ENCODE results near the gene MRPL16.

Gene MRPL16

DNA sequence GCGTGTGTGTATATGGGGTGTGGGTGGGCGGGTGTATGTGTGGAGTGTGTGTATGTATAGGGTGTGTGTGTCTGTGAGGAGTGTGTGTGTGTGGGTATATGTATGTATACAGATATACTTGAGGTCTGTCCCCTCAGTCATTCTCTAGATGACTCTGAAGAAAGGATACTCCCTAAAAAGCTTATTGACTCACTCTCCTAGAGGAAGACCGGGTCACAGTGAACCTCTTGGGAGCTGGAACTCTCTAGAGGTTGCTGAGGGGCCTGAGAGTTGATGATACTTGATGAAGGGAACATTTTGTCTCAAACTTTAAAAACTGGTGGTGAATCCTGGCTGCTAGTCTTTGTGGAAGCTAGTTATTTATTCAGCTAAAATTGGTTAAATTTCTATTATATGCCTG is 40.3 kb downstream of the MRPL16 start:
- no peak for DNase-seq (ENCODE audit: low read depth)

DNA sequence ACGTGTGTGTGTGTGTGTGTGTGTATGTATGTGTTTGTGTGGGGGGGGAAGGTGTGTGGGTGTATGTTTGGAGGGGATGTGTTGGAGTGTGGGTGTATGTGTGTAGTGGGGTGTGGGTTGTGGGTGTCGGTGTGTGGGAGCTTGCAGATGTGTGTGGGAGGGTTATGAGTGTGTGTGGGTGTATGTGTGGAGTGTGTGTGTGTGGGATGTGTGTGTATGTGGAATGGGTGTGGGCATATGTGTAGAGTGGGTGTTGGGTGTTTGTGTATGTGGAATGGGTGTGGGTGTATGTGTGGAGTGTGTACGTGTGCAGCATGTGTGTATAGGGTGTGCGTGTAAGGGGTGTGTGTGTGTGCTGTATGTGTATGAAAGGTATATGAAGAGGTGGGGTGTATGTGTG is 40.8 kb downstream of the MRPL16 start:
- DNase-seq (ENCODE audit: low read depth): no peak

DNA sequence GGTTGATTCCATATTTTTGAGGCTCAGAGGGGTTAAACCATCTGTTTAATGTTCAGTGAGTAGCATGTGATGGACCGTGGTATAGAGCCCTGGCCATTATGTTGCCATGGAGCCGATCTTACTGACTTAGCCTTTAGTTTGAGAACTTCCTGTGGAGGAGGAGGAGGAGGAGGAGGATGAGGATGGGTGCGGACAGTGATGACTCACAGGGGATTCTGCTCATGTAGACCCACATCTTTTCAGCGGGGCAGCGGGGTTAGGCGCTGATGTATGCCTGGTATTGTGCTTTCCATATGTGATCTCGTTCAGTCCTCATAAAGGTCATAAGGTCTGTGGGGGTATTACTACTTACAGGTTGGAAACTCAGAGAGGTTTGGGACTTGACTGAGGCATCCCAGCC is 41.5 kb downstream of the MRPL16 start:
- no peak for DNase-seq (ENCODE audit: low read depth)

DNA sequence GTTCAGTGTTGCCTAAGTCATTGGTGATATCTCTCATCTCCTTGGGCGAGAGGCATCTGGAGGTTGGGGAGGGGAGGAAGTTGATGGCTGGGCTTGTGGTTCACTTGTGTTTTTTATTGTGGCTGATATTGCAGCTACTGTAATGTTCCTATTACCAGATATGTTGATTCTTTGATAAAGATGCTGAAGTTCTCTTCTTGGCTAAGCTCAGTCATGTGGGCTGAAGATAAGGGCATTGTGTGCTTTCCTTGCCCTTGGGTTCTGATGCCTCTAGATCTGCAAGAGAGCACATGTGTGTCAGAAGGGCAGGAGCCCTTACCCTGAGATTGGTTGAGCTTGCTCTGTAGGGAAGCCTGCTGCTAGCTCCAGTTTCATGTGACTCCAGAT is 43.4 kb downstream of the MRPL16 start:
- DNase-seq (ENCODE audit: low read depth): no peak

DNA sequence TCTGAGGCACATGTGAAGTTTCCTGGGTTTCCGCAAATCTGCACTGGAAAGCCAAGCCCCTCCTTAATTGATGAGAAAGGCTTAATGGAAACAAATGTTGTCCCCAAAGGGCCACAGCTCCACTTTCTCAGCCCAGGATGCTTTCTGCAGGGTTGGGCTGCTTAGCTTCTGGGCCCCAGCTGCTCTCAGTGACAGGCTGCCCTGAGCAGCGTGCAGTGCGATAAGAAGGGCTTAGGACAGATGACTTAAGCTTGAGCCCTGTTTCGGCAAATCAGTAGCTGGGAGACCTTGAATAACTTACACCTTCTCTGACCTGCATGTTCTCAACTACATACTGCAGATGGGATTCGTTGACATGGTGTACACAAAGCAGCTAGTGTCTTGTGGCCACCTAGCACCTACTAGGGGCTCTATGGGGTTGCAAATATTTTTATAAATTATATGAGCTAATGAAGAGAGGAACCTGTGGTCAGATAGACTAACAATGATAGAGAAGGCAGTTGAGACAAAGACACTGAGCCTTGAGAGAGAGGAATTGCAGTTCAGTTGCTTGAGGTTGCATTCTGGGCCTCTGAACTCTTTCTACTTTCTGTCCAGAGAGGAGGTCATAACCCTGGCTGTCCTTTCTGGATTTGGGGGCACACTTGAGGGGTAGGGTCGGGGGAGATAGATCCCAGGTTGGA is 43.9 kb downstream of the MRPL16 start:
- no peak for DNase-seq (ENCODE audit: low read depth)

DNA sequence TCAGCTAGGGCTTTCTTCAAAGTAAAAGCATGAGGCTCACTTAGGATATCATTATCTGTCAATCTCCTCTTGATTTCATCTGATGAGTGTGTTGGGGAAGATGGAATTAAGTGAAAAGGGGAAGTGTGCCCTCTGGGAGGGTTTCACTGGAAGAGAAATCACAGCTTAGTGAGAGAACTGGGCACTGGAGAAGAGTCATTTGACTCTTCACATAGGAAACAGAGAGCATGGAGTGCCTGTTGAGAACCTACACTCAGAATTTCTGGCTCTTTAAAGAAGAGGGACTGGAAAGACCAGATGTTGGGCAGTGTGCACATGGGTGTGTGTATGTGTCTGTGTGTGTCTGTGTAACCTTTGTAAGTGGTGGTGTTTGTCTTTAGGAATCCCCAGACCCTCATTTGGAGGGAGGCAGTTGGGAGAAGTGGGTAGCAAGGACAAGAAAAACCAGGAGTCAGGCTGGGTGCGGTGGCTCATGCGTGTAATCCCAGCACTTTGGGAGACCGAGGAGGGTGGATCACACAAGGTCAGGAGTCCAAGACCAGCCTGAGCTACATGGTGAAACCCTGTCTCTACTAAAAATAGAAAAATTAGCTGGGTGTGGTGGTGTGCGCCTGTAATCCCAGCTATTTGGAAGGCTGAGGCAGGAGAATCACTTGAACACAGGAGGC is 45.4 kb downstream of the MRPL16 start:
- DNase-seq (ENCODE audit: low read depth): no peak

DNA sequence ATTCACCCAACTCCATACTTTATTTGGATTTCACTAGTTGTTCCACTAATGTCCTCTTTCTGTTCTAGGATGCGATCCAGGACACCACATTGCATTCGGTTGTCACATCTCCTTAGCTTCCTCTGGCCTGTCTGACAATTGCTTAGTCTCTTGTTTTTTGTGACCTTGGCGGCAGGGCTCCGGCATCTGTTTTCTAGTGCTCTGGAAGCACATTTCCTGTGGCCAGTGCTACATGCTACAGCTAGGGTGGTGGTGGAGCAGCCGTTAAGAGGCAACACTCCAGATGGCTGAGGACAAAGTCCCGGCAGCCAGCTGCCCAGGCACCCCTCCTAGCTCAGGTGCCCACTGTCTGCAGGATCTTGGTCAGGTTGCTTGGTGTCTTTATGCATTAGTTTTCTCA is 48.6 kb downstream of the MRPL16 start:
- no peak for DNase-seq (ENCODE audit: low read depth)

DNA sequence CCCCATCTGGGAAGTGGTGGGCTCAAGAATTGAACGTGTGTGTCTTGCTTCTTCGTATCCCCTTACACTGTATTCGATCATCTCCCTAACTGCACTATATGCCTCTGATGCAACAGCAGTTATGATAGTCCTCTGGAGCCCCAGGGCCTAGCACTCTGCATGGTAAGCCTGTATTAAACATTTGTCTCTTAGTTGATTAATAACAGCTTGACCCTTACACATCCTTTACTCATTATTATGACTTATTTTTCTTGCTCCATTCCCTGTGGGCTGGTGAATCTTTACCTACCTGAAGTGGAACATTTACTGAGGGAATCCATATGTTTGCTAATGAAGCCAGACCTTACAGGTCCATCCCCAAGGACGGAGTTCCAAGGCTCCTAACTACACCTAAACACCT is 49.8 kb downstream of the MRPL16 start:
- no peak for DNase-seq (ENCODE audit: low read depth)

DNA sequence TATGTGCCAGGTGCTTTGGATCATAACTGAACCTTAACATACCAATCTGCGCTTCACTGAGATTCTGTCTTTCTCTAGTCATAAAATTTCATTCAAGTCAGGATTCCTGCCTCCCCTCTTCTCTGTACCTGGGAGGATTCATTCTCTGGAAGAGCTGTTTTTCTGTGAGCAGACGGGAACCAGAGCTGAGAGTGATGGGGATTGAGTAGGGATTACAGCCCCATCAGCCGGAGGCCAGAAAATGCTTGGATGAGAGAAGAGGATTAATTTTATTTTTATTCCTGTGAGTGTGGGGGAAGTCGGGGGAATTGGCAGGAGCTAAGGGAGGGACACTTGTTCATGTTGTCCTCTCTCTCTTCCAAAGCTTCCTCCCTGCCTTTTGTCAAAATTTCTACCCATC is 50.7 kb downstream of the MRPL16 start:
- no peak for DNase-seq (ENCODE audit: low read depth)

GRCh38 chr11:59758401-59759037 is 52.1 kb downstream of the MRPL16 start:
- DNase-seq (ENCODE audit: low read depth): no peak

DNA sequence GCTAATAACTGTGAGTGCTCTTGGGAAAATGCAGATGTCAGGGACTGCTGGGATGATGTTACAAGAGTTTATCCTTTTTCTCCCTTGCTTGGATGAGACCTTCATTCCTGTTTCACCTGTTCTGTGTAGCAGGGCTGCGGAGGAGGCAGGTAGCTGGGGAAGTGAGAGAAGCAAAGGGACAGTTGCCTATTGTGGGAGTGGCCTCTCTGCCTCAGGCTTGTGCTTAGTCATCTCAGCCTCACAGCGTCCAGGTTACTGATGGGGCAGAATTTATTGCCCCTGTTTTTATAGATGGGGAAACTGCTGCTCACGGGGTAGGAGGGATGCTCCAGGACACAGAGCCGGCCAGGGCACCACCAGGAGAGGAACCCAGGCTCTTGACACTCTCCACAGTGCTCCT is 53.7 kb downstream of the MRPL16 start:
- no peak for DNase-seq (ENCODE audit: low read depth)

GRCh38 chr11:59756558-59756840 is 54.1 kb downstream of the MRPL16 start:
- DNase-seq (ENCODE audit: low read depth): no peak
